GM18951 (cell line): ENCODE results near the gene TOX2.
"Not testable (repeated sequence)": the region's sequence is repeated elsewhere in the genome, so short reads cannot be mapped to it uniquely, and the experiment has no call there.

ENCODE experiments used
- POLR2A ChIP-seq: IDR thresholded peaks from 4 replicates; pipeline ENCODE4 v1.6.1; 2011; ENCODE audit warnings: mild to moderate bottlenecking; ENCODE audit not compliant: insufficient read length, insufficient read depth; ENCODE audit errors: extremely low read depth
- in situ Hi-C: fragments of 300-500 bp; cut with MboI; formaldehyde crosslinking; loops from one replicate; pipeline ENCODE4 v1.12.0; 2022; ENCODE audit warnings: low sequenced_read_pairs, mixed read lengths, inconsistent platforms; ENCODE audit not compliant: unreplicated experiment

Gene TOX2

GRCh38 chr20:44034451-44034850 is 119.8 kb downstream of the TOX2 start:
- no peak for TF ChIP-seq POLR2A
- in situ Hi-C loops, result no loop called here

- in situ Hi-C loops, result no loop called here
Observed at GRCh38 chr20:44034965-44035635, 120.4 kb downstream of the TOX2 start.

GRCh38 chr20:44035924-44036323 is 121.3 kb downstream of the TOX2 start:
- in situ Hi-C loops, result no loop called here
- TF ChIP-seq POLR2A, result no peak

More at GRCh38 chr20:44034965-44035635, 120.4 kb downstream of the TOX2 start:
- TF ChIP-seq POLR2A, result no peak

DNA sequence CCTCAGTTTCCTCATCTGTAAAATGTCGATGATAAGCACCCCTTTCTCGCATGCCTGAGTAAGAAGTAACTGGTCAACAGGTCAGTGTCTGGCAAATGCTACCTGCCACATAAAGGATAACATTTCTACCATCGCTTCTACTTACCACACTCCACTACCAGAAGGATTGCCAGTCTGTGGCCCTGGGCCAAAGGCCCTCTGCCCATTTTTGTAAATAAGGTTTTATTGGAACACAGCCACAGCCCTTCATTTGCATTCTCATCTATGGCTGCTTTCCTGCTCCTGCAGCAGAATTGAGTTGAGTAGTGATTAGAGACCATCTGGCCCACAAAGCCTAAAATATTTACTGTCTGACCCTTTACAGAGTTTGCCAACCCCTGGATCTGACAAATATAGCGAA is 121.8 kb downstream of the TOX2 start:
- TF ChIP-seq POLR2A, result no peak
- in situ Hi-C loops, result no loop called here

- no peak for TF ChIP-seq POLR2A
- in situ Hi-C loops, result no loop called here
Observed at GRCh38 chr20:44038681-44039123, 124.0 kb downstream of the TOX2 start.

DNA sequence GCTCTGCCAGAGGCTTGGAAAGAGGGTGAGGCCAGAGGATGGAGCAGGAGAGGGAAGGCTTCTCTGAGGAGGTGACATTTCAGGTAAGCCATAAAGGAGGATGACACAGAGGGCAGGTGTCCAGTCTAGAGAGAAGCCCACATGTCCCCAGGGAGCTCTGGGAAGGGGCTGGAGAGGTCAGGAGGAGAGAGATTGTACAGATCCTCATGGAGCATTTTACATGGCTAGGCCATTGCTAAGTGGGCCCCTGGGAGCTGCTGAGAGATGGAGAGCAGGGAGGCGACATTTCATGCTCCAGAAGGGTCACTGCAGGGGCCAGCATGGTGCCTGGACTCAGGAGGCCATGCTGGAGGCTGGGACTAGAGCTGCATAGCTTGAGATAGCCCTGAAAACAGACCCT is 124.5 kb downstream of the TOX2 start:
- in situ Hi-C loops, result no loop called here
- no peak for TF ChIP-seq POLR2A

DNA sequence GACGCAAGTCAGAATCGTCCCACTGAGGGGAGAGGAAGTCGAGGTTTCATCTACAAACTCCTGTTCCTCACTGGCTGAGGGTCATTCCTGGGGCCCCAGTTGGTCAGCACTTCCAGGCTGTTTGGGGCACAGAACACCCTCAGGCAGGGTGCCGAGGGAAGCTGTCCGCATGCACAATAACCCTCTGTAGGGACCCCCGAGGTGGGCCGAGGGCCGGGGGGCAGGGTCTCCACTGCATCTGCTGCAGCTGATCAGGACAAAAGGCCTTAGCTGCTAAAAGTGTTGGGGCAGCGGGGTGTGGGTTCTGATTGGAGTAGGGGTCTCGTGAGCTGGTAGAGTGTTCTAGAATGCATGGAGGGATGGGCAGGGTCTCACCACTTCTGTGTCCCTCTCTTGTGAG is 125.1 kb downstream of the TOX2 start:
- no peak for TF ChIP-seq POLR2A
- in situ Hi-C loops, result no loop called here

- in situ Hi-C loops, result no loop called here
- TF ChIP-seq POLR2A, result no peak
Observed at GRCh38 chr20:44040202-44040915, 125.7 kb downstream of the TOX2 start.

GRCh38 chr20:44041001-44041400 is 126.3 kb downstream of the TOX2 start:
- in situ Hi-C loops, result no loop called here
- no peak for TF ChIP-seq POLR2A

- in situ Hi-C loops, result not testable (repeated sequence)
Observed at GRCh38 chr20:44044712-44045111, 130.1 kb downstream of the TOX2 start.

DNA sequence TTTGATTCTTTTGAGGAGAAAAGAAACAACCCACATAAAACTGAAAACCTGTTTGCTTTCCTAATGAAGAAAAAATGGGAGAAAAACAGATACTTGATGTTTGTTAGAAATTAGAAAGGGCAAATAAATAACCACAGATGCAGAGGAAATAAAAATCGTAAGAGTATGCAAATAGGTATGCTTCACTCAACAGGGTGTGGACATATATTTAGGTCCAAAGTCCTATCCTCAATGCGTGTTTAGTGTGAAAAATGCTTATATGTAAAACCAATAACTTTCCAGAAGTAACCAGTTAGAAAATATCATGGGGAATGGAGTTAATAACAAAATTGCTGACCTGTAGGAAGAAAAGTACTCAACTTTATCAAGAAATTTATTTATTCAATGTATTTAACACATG is 135.7 kb downstream of the TOX2 start:
- in situ Hi-C loops, result no loop called here
- no peak for TF ChIP-seq POLR2A

DNA sequence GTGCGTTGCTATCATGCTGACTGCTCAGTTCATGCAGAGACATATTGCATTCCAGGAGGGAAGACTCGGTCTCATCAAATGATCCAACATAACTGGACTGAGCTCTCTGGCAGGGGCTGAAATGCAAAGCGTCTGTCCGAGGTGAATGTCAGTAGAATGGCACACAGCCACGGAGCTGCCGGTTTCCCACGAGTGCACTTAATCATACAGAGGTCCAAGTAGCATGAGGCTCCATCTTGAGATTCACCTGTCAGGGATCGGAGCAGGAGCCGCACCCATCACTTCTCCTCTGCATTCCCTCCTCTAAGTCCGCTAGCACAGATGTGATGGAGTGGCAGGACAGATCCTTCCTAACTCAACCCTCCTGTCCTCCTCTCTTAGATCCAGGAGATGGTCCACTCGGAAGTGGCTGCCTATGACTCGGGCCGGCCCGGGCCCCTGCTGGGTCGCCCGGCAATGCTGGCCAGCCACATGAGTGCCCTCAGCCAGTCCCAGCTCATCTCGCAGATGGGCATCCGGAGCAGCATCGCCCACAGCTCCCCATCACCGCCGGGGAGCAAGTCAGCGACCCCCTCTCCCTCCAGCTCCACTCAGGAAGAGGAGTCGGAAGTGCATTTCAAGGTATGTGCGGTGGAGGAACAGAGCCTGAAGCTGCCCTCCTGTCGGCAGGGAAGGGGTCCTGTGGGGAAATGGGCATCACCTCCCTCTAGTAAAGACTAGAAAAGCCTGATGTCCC is 136.4 kb downstream of the TOX2 start:
- TF ChIP-seq POLR2A, result no peak
- in situ Hi-C loops, result no loop called here

GRCh38 chr20:44051661-44052000 is 137.0 kb downstream of the TOX2 start:
- no peak for TF ChIP-seq POLR2A
- in situ Hi-C loops, result no loop called here

DNA sequence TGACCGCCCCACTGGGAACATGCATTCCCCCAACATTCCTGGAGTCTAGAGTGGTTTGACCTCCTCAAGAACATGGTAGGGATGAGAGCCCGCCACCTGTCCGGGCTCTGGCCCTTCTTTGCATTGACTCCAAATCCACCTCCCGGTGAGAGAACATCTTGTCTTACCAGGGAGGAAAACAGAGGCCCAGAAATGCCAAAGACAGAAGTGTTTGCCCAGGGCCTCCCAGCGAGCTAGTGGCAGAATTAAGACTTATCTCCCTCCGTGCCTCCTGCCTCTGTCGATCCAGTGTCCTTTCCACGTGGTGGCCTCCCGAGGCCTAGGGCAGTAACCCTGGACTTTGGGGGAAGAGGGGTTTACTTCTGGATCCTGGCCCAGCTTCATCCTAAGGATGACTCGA is 137.5 kb downstream of the TOX2 start:
- TF ChIP-seq POLR2A, result no peak
- in situ Hi-C loops, result no loop called here

DNA sequence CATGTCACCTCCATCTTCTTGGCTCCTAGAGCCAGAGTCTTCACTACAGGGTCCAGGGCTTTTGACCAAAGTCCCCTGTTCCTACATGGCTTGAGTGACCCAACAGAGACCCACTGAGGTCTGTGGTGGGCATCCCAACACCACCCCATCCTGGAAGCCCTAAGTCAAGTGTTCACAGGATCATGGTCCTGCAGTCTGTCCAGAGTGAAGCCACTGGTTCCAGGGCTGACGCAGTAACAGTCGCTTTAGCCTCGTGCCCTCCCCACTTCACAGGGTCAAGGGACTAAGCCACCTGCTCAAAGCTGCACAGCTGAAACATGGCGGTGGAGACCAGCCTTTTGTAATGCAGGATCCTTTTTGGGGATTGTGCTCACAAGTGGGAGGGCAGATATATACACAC is 138.4 kb downstream of the TOX2 start:
- TF ChIP-seq POLR2A, result no peak
- in situ Hi-C loops, result no loop called here
